ENCODE measurements around the gene NFATC2IP. TPM values are rescaled to one million over a fixed set of nuclear protein-coding genes. Genes with fewer than 3 reads are reported as not detected.
A peak's percentile ranks its signal among the peaks of the same experiment; 100 is the strongest.

The NFATC2IP gene
- total and polyA plus RNA-seq, 2 experiments from 2014 or later: 17.3 to 19.7 TPM

- H3K9me3 ChIP-seq (ENCODE audit: low read depth): no peaks in the 10 kb centered on the region
- H3K27ac ChIP-seq: no peak overlapping the region
- no peaks in the 10 kb centered on the region for H3K4me1 ChIP-seq (ENCODE audit: insufficient read depth)
- H3K4me2 ChIP-seq: no peak overlapping the region
- H3K4me3 ChIP-seq: no peak overlapping the region
- TF ChIP-seq EZH2phosphoT487 (IDR thresholded peaks at IDR 0.05; ENCODE audit: low read depth, severe bottlenecking, unreplicated experiment): no peak
- no peaks in the 10 kb centered on the region for H3K36me3 ChIP-seq (replicated peaks; ENCODE audit: insufficient read depth, low read depth)
- no peaks in the 10 kb centered on the region for H4K20me1 ChIP-seq (ENCODE audit: insufficient read depth, poor library complexity, severe bottlenecking)
- no peaks in the 10 kb centered on the region for H3K9me2 ChIP-seq (replicated peaks; ENCODE audit: insufficient read depth)
- no peak for DNase-seq (ENCODE audit: low spot score)
- no peak overlapping the region for H2AFZ ChIP-seq
- H3K27me3 ChIP-seq: no peaks in the 10 kb centered on the region
- WGBS (ENCODE audit: low lambda C conversion rate, missing lambda C conversion rate): 95% methylated on average over 7 of the region's 7 CpGs
- H3K79me2 ChIP-seq: peaks cover 6% of the 10 kb centered on the region
Observed at GRCh38 chr16:28917095-28917494, 33.6 kb upstream of the NFATC2IP start.

GRCh38 chr16:28918698-28919097 is 32.0 kb upstream of the NFATC2IP start:
- Histone ChIP-seq H3K9me3 (ENCODE audit: low read depth) (no peaks in the 10 kb centered on the region), H3K4me1 (ENCODE audit: insufficient read depth) (no peaks in the 10 kb centered on the region), H3K27ac (no peak overlapping the region), H3K27me3 (no peaks in the 10 kb centered on the region), H3K4me2 (no peak overlapping the region), H3K79me2 (peaks cover 13% of the 10 kb centered on the region), H3K36me3 (replicated peaks; ENCODE audit: insufficient read depth, low read depth) (no peaks in the 10 kb centered on the region), H3K9me2 (replicated peaks; ENCODE audit: insufficient read depth) (no peaks in the 10 kb centered on the region), H2AFZ (no peak overlapping the region), H4K20me1 (ENCODE audit: insufficient read depth, poor library complexity, severe bottlenecking) (no peaks in the 10 kb centered on the region), H3K4me3 (no peak overlapping the region)
- TF ChIP-seq EZH2 (IDR thresholded peaks at IDR 0.05; ENCODE audit: borderline replicate concordance): no peak
- no peak for DNase-seq (ENCODE audit: low spot score)
- 95% methylated on average over 3 of the region's 3 CpGs for WGBS (ENCODE audit: low lambda C conversion rate, missing lambda C conversion rate)

GRCh38 chr16:28923231-28923587 is 27.5 kb upstream of the NFATC2IP start:
- H3K36me3 ChIP-seq (replicated peaks; ENCODE audit: insufficient read depth, low read depth): no peaks in the 10 kb centered on the region

DNA sequence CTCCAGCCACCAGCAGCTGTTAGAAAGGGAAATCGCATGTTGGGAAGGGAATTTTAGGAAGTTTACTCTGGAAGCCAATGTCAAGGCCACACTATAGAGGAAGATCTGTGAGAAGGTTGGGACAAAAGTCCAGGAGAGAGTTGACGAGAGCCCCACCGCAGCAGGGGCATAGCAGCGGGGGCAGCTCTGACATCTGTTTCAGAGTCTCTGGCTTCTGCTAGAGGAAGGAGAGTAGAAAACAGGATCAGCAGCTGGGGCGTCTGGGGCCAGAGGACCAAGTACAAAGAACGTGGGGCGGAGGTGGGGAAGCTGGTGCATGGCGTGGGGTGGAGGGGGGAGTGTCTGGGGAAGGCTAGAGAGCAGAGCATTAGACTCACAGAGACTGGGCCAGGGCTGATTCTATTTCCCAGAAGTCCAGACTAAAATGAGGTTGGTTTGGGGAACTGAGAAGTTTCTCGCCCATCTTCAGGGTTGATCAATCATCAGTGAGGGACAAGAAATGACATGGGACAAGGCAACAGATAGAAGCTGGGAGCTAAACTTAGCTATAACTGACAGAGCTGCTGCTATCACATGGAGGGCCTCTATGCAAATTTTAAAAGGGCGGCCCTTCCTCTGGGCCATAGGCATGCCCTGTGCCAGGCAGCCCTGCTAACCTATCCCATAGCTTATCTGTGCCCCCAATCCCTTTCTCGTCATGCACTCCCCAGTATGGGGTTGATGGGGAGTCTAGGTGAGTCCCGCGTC is 26.9 kb upstream of the NFATC2IP start:
- H2AFZ ChIP-seq: peak overlapping the region; percentile 11
- H3K79me2 ChIP-seq: peaks cover 13% of the 10 kb centered on the region
- 42% methylated on average over 13 of the region's 13 CpGs for WGBS (ENCODE audit: low lambda C conversion rate, missing lambda C conversion rate)
- H3K4me3 ChIP-seq: no peak overlapping the region
- H3K36me3 ChIP-seq (replicated peaks; ENCODE audit: insufficient read depth, low read depth): no peaks in the 10 kb centered on the region
- H3K27ac ChIP-seq: peak overlapping the region; percentile 65
- no peaks in the 10 kb centered on the region for H3K9me3 ChIP-seq (ENCODE audit: low read depth)
- no peaks in the 10 kb centered on the region for H3K4me1 ChIP-seq (ENCODE audit: insufficient read depth)
- DNase-seq (ENCODE audit: low spot score): peak; percentile 57
- no peaks in the 10 kb centered on the region for H3K9me2 ChIP-seq (replicated peaks; ENCODE audit: insufficient read depth)
- no peaks in the 10 kb centered on the region for H4K20me1 ChIP-seq (ENCODE audit: insufficient read depth, poor library complexity, severe bottlenecking)
- TF ChIP-seq EZH2phosphoT487 (IDR thresholded peaks at IDR 0.05; ENCODE audit: low read depth, severe bottlenecking, unreplicated experiment): no peak
- no peak for TF ChIP-seq EZH2 (IDR thresholded peaks at IDR 0.05; ENCODE audit: borderline replicate concordance)
- TF ChIP-seq, protein P1, sequence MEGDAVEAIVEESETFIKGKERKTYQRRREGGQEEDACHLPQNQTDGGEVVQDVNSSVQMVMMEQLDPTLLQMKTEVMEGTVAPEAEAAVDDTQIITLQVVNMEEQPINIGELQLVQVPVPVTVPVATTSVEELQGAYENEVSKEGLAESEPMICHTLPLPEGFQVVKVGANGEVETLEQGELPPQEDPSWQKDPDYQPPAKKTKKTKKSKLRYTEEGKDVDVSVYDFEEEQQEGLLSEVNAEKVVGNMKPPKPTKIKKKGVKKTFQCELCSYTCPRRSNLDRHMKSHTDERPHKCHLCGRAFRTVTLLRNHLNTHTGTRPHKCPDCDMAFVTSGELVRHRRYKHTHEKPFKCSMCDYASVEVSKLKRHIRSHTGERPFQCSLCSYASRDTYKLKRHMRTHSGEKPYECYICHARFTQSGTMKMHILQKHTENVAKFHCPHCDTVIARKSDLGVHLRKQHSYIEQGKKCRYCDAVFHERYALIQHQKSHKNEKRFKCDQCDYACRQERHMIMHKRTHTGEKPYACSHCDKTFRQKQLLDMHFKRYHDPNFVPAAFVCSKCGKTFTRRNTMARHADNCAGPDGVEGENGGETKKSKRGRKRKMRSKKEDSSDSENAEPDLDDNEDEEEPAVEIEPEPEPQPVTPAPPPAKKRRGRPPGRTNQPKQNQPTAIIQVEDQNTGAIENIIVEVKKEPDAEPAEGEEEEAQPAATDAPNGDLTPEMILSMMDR (IDR thresholded peaks at IDR 0.05; ENCODE audit: poor library complexity): no peak
- no peaks in the 10 kb centered on the region for H3K27me3 ChIP-seq
- H3K4me2 ChIP-seq: peak overlapping the region; percentile 81

More at GRCh38 chr16:28923231-28923587, 27.5 kb upstream of the NFATC2IP start:
- Histone ChIP-seq H3K9me3 (ENCODE audit: low read depth) (no peaks in the 10 kb centered on the region), H3K27me3 (no peaks in the 10 kb centered on the region), H3K9me2 (replicated peaks; ENCODE audit: insufficient read depth) (no peaks in the 10 kb centered on the region), H3K4me3 (no peak overlapping the region), H3K79me2 (peaks cover 13% of the 10 kb centered on the region), H3K4me1 (ENCODE audit: insufficient read depth) (no peaks in the 10 kb centered on the region), H3K27ac (peak overlapping the region; percentile 65), H3K4me2 (peak overlapping the region; percentile 81), H4K20me1 (ENCODE audit: insufficient read depth, poor library complexity, severe bottlenecking) (no peaks in the 10 kb centered on the region), H2AFZ (no peak overlapping the region)
- TF ChIP-seq EZH2 (IDR thresholded peaks at IDR 0.05; ENCODE audit: borderline replicate concordance) (no peak), EZH2phosphoT487 (IDR thresholded peaks at IDR 0.05; ENCODE audit: low read depth, severe bottlenecking, unreplicated experiment) (no peak)
- TF ChIP-seq, protein P1 (IDR thresholded peaks at IDR 0.05; ENCODE audit: poor library complexity): no peak
- DNase-seq (ENCODE audit: low spot score): no peak
- 92% methylated on average over 3 of the region's 3 CpGs for WGBS (ENCODE audit: low lambda C conversion rate, missing lambda C conversion rate)

Measured in hepatocyte (in vitro differentiated cells).